Fibroblast of skin of scalp (primary cell): Measurements from ENCODE around the gene ANKRD28.

Experiments
- DNase-seq: peaks from one replicate; pipeline ENCODE4 v3.0.0-alpha.2; 2013

Gene ANKRD28

DNA sequence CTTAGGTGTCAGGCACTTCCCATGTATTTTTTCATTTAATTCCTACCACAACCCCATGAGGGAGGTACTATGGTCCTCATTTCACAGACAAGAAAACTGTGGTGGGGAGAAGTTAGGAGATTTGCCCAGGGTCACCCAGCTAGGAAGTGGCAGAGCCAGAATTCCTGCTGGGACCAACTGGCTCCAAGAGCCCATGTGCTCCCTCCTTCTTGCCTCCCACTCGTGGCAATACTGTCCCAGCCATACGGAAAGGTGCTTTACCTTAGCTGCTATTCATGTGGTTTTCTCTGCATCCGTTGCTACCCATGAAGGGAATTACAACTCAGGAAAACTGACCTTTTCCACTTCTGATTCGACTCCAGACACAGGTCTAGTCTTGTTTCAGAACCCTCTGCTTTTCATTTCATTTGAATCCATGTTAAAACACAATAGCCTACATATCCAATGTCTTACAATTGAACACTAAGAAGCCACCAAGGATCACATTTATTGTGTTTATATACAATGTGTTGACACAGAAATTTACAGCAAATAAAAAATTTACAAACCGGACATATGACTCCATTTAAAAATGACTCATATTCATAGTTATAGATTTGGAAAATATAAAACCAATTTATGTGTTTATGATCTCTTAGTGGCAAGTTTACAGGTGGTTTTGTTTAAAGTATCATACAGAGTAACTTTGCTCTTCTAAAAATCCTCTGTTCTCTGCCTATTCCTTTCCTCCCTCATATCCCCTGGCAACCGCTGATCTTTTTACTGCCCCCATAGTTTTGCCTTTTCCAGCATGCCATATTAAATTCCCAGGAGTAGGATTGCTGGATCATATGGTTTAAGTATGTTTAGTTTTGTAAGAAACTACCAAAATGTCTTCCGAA lies 137.5 kb downstream of the ANKRD28 start:
- DNase-seq, result no peak

DNA sequence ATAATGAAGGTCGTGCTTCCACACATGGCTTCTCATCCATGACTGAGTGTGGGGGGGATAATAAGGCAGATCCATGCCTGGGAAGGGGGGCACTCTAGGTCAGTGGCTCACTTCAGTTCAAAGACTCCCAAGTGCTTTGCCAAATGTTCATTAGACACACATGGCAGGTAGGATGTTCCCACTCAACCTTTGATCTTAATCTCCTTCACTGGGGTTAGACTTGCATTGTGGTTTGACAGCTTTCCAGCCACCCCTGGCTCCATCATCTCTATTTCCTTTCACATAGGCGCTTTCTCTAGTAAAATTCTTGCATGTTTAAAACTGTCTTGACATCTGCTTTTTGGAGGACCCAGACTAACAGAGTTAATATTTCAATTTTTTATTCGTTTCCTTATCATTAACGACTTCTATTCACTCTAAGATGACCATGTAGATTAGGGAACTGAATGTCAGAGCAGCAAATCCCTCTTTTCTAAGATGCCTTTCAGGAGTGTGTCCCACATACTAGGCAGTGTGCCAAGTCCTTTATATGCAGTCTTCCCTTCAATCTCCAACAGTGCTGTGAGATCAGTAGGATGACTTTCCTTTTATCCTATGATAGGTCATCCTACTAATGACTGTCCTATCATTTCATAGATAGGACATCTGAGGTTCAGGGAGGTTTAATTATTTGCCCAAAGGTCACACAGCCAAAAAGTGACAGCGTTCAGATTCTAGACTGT lies 138.4 kb downstream of the ANKRD28 start:
- DNase-seq, result peak; percentile 57

DNA sequence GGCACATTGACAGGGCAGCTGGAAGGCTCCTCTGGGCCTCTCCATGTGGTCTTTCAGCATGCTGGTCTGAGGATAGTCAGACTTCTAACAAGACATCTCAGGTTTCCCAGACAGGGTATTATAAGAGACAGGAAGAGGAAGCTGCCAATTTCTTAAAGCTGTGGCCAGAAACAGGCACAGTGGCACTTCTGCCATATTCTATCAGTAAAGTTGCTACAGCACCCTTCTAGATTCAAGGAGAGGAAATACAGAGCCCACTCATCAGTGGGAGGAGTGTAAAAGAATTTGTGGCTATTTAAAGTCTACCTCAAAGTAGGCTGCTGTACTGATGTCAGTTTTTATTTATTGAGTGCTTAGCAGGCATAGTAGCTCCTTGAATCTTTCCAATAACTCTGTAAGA lies 140.8 kb downstream of the ANKRD28 start:
- no peak for DNase-seq

GRCh38 chr3:15656342-15656741 lies 141.4 kb downstream of the ANKRD28 start:
- no peak for DNase-seq

DNA sequence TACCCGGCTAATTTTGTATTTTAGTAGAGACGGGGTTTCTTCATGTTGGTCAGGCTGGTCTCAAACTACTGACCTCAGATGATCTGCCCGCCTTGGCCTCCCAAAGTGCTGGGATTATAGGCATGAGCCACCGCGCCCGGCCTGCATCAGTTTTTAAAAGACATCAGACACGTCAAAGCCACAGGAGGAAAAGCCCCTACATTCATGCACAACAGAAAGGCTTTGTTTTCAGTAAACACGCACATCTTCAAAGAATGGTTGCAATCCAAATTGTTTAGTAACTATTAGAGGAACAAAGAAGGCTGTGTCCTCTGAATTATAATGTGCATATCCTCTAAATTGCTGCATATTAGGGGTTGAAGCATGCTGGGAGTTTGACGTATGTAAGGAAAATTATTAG lies 142.9 kb downstream of the ANKRD28 start:
- DNase-seq, result no peak

DNA sequence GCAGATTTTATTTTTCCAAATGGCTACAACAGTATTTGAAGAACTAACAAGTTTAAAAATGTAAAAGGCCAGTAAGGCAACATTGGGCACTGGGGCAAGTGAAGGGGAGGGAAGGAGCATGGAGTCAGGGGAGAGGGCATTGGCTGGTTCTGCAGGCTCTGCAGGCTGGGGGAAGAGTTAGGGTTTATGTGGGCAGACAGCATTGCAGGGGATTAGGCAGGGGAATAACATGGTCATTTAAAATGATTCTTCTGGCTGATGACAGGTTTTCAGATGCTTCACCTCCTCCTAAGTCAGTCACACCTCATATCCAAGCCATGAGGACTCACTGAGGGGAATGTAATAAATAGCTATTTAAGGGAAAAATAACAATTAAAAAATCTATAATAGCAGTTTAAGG lies 143.7 kb downstream of the ANKRD28 start:
- peak; percentile 55 for DNase-seq

GRCh38 chr3:15653321-15653720 lies 144.5 kb downstream of the ANKRD28 start:
- DNase-seq, result peak; percentile 45

GRCh38 chr3:15651396-15651795 lies 146.4 kb downstream of the ANKRD28 start:
- no peak for DNase-seq

DNA sequence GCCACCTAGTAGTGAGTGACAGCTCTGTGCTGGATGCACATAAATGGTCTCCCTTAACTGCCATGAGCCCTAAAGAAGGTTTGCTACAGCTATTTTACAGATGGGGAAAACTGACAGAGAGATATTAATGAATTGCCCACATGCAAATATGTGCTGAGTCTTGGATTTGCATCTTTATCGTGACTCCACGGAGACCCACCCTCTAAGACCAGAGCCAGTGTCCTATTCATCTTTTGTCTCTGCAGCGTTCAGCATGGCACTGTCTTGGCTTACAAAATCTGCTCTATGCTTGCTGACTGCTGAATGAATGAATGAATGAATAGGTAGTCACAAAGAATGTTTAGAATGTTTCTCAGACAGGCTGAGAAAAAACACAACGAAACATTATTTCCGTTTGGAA lies 147.9 kb downstream of the ANKRD28 start:
- DNase-seq, result no peak

DNA sequence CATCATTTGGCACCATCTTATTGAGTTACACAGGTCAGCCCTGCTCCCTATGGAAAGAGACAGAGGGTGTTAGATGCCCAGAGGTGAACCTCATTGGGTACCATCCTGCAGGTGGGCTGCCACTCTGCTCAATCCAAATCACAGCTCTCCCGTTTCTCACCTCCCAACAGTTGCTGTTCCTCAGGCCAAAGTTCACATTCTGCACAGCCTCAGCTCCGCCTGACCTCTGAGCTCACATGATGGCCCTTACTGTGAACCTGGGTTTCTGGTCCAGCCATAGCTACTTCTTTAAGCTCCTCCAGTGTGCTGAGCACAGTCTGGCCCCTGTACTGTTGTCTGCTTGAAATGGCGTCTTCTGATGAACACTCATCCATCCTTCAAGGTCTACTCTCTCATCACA lies 148.4 kb downstream of the ANKRD28 start:
- DNase-seq, result no peak

DNA sequence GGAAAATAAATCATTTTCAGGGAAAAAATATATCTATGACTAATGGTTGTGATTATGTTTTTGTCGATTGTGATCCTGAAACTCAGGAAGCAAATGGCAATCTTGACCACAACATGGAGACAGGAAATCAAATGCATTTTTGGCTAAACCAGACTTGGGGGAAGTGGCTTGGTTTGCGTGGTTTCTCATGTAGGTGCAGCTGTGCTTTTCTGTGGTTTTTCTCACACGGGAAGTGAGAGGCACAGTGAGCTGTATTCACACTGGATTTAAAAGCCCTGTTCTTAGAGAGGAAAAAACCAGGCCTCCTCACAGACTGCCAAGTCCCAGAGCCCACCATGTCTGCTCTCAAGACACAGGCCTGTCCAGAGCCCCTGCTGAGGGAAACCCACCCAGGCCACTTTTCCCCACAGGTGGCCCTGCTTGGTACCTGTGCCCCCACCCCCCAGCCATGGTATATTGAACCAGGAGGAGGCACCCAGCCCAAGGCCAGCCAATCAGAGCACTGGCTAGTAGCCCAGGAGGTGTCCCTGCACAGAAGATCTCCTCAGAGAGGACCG lies 150.1 kb downstream of the ANKRD28 start:
- peak; percentile 95 for DNase-seq

GRCh38 chr3:15646851-15647511 lies 150.8 kb downstream of the ANKRD28 start:
- DNase-seq, result peak; percentile 99

- DNase-seq, result peak; percentile 97
These were observed 151.9 kb downstream of the ANKRD28 start for GRCh38 chr3:15645740-15646501.

DNA sequence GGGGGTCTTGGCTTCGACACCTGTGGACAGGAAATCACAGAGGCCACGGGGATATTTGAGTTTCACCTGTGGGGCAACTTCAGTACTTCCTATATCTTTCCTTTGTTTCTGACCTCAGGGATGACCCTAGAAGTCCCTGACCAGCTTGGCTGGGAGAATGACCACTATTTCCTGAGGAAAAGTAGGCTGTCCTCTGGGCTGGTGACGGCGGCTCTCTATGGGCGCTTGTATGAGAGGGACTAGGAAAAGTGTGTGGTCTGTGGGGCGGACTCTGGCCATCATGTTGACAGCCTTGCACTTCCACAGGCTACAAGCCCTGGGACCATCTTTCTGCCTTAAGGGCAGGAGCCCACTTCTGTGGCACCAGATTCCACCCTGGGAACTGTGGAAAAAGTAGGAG lies 152.5 kb downstream of the ANKRD28 start:
- DNase-seq, result no peak

- DNase-seq, result peak; percentile 57
These were observed 158.9 kb downstream of the ANKRD28 start for GRCh38 chr3:15638891-15639262.

- no peak for DNase-seq
These were observed 159.4 kb downstream of the ANKRD28 start for GRCh38 chr3:15638193-15638890.

DNA sequence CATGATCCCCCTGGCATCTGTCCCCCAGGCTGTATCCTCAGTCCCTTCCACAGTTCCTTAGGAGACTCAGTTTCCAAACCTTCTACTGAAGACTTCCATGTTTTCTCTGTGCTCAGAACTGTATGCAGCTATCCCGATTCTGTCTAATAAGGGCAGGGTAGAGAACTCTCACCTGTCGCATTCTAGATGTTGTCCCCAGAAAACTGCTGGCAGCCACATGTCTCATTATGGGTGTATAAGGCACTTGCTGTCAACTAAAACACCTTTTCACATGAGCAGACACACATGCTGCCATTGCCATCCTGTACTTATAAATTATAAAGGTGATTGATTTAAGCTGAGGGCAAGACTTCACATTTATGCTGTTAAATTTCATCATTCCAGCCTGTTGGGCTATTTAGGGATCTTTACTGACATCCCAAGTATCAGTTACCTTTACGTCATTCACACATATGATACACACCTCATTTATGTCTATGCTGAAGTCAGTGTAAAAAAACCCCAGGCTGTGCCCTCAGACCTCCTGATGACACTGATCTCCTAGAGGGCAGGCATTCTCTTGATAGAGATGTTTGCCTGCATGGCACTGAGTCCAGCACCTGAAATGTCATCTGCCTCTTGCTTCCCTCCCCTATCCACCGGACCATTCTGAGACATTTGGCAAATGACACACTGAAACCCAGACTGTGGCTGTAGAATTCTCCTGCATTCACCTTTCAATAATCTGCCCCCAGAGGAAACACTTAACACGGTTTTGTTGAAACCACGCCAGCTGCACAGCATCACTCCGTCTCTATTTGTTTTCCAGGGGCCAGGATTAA lies 160.4 kb downstream of the ANKRD28 start:
- no peak for DNase-seq

DNA sequence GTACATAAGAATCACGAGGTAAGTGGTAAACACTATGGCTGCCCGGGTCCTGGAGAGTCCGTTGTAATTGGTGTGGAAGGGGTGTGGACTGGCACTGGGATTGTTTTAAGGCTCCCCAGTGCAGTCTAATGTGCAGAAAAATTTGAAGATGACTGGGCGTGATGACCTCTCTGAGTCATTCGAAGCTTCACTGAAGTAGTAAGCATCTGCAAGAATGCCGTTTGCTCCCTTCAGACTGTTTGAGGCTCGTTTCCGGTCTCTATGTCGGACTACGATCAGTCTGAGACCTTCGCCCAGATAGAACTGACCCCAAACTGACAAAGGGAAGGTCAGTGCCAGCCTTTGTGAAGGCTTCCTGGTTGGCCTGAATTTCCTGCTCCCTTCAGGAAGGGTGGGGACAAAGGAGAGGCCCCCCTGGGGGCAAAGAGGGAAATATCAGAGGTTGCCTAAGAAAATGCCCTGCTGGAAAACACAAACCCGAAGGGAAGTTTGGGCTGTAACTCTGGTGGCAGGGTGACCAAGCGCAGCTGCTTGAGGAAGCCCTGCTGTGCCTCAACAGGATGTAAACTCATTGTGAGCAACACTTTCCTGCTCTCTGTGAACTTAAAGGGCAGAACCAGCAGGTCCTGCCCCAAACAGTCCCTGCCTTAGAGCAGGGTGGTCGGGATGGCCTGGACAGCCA lies 161.6 kb downstream of the ANKRD28 start:
- peak; percentile 94 for DNase-seq

DNA sequence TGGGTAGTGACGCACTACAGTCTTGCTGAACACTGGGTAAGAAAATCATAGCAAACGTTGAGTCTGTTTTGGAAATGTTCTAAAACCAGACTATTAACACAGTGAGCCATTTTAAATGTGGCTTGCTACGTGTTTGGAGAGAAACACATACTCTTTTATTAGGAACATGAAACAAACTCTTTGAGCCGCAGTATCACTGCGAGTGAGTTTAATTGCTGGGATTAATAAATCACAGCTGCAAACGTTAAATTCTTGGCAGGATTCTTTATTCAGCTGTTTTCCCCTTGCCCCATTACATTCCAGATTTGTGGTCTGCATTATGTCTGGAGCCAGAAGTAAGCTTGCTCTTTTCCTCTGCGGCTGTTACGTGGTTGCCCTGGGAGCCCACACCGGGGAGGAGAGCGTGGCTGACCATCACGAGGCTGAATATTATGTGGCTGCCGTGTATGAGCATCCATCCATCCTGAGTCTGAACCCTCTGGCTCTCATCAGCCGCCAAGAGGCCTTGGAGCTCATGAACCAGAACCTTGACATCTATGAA lies 162.6 kb downstream of the ANKRD28 start:
- peak; percentile 86 for DNase-seq

DNA sequence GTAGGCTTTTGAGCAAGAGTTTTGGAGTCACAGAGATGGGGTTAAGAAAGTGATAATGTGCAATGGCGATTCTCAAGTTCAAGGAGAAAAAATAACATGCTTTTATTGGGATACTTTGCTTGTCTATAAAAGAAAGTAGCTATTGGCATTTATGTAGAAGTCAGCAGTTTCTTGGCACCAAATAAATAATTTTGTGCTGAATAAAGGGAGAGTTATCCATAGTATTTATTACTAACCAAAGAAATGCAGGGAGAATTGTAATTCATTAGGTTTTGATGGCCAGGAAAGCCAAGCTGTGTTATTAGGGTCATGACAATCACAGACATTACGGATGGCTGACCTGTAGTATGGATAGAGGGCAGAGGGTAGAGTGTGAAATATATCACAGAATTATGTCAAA lies 163.1 kb downstream of the ANKRD28 start:
- DNase-seq, result no peak
